ENCODE data around the gene C2orf72. TPM values are rescaled to one million over a fixed set of nuclear protein-coding genes. Genes with fewer than 3 reads are reported as not detected.
"Not testable (repeated sequence)": the region's sequence is repeated elsewhere in the genome, so short reads cannot be mapped to it uniquely, and the experiment has no call there.

The C2orf72 gene
- total RNA-seq, 4 donors from 2014 or later: 2.6 to 9.0 (median 5.8) TPM

GRCh38 chr2:231001036-231001435 lies 36.3 kb upstream of the C2orf72 start:
- DNase-seq (ENCODE audit: low spot score in 2 of 2): no peak
- Histone ChIP-seq H3K4me1 (no peaks in the 10 kb centered on the region), H3K9me3 (no peaks in the 10 kb centered on the region), H3K27ac (no peak overlapping the region), H3K36me3 (no peaks in the 10 kb centered on the region), H3K27me3 (peaks cover 32% of the 10 kb centered on the region), H3K4me3 (no peak overlapping the region)
- 90% methylated on average over 7 of the region's 7 CpGs for WGBS
- TF ChIP-seq POLR2A (IDR thresholded peaks at IDR 0.05) (no peak), POLR2AphosphoS5 (IDR thresholded peaks at IDR 0.05) (no peak), EP300 (IDR thresholded peaks at IDR 0.05) (no peak)
- TF ChIP-seq, protein P1, sequence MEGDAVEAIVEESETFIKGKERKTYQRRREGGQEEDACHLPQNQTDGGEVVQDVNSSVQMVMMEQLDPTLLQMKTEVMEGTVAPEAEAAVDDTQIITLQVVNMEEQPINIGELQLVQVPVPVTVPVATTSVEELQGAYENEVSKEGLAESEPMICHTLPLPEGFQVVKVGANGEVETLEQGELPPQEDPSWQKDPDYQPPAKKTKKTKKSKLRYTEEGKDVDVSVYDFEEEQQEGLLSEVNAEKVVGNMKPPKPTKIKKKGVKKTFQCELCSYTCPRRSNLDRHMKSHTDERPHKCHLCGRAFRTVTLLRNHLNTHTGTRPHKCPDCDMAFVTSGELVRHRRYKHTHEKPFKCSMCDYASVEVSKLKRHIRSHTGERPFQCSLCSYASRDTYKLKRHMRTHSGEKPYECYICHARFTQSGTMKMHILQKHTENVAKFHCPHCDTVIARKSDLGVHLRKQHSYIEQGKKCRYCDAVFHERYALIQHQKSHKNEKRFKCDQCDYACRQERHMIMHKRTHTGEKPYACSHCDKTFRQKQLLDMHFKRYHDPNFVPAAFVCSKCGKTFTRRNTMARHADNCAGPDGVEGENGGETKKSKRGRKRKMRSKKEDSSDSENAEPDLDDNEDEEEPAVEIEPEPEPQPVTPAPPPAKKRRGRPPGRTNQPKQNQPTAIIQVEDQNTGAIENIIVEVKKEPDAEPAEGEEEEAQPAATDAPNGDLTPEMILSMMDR (IDR thresholded peaks at IDR 0.05): no peak

GRCh38 chr2:231001921-231002320 lies 35.4 kb upstream of the C2orf72 start:
- TF ChIP-seq EP300 (IDR thresholded peaks at IDR 0.05) (no peak), POLR2AphosphoS5 (IDR thresholded peaks at IDR 0.05) (no peak), POLR2A (IDR thresholded peaks at IDR 0.05) (no peak)
- TF ChIP-seq, protein P1 (IDR thresholded peaks at IDR 0.05): no peak
- Histone ChIP-seq H3K4me1 (no peaks in the 10 kb centered on the region), H3K27me3 (peaks cover 27% of the 10 kb centered on the region), H3K36me3 (no peaks in the 10 kb centered on the region), H3K4me3 (no peak overlapping the region), H3K9me3 (no peaks in the 10 kb centered on the region), H3K27ac (no peak overlapping the region)
- no peak for DNase-seq (ENCODE audit: low spot score in 2 of 2)
- WGBS: 44% methylated on average over 4 of the region's 4 CpGs

DNA sequence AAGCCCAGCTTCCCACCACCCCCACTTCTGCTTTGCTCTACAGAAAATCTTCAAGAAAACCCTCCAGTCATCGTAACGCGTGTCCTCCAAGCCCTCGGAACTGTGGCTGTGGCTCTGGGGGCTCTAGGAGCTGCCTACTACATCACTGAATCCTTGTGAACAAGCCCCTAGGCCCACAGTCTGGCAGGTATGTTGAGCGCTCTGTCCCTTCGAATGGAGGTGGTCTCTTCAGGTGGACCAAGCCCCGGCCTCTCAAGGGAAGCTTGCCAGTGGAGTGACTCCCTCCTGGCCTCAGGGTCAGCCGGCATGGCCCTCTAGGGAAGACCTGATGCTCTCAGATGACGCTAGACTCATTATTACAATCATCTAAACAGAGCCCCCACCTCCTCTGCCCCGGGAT lies 34.7 kb upstream of the C2orf72 start:
- no peak overlapping the region for H3K27ac ChIP-seq
- WGBS: 95% methylated on average over 9 of the region's 10 CpGs
- DNase-seq (ENCODE audit: low spot score in 2 of 2): no peak
- H3K27me3 ChIP-seq: peaks cover 27% of the 10 kb centered on the region
- no peaks in the 10 kb centered on the region for H3K4me1 ChIP-seq
- no peak overlapping the region for H3K4me3 ChIP-seq
- H3K36me3 ChIP-seq: no peaks in the 10 kb centered on the region
- H3K9me3 ChIP-seq: no peaks in the 10 kb centered on the region
- TF ChIP-seq, protein P1 (IDR thresholded peaks at IDR 0.05): no peak
- TF ChIP-seq POLR2A (IDR thresholded peaks at IDR 0.05) (no peak), POLR2AphosphoS5 (IDR thresholded peaks at IDR 0.05) (no peak), EP300 (IDR thresholded peaks at IDR 0.05) (no peak)

GRCh38 chr2:231003186-231003585 lies 34.1 kb upstream of the C2orf72 start:
- TF ChIP-seq POLR2AphosphoS5 (IDR thresholded peaks at IDR 0.05): no peak
- TF ChIP-seq, protein P1 (IDR thresholded peaks at IDR 0.05): no peak
- no peak for TF ChIP-seq POLR2A (IDR thresholded peaks at IDR 0.05)
- no peak for TF ChIP-seq EP300 (IDR thresholded peaks at IDR 0.05)
- no peak for DNase-seq (ENCODE audit: low spot score in 2 of 2)
- no peaks in the 10 kb centered on the region for H3K4me1 ChIP-seq
- peaks cover 27% of the 10 kb centered on the region for H3K27me3 ChIP-seq
- no peak overlapping the region for H3K4me3 ChIP-seq
- H3K27ac ChIP-seq: no peak overlapping the region
- H3K36me3 ChIP-seq: no peaks in the 10 kb centered on the region
- no peaks in the 10 kb centered on the region for H3K9me3 ChIP-seq
- whole genome bisulfite sequencing: 89% methylated on average over 2 of the region's 2 CpGs

- not testable (repeated sequence) for DNase-seq (ENCODE audit: low spot score in 2 of 2); H3K36me3 ChIP-seq
Measured at GRCh38 chr2:231004930-231005329, 32.4 kb upstream of the C2orf72 start.

More at GRCh38 chr2:231004930-231005329, 32.4 kb upstream of the C2orf72 start:
- H3K9me3 ChIP-seq, H3K27ac ChIP-seq, H3K4me3 ChIP-seq, H3K4me1 ChIP-seq: not testable (repeated sequence)
- H3K27me3 ChIP-seq: peaks cover 37% of the 10 kb centered on the region

Measured in suprapubic skin (tissue), 4 donors.